Astrocyte of the spinal cord (primary cell): ENCODE data around the gene NHLH1.

Experiments
- DNase-seq: peaks from one replicate; pipeline ENCODE4 v3.0.0; 2011; ENCODE audit warnings: low read depth, low spot score
- H3K4me3 ChIP-seq: 2 replicates; pipeline ENCODE4 v1.5.1; 2011; ENCODE audit warnings: low read depth, mild to moderate bottlenecking, low read length, moderate library complexity
- CTCF ChIP-seq: IDR thresholded peaks from 2 replicates; pipeline ENCODE4 v1.5.1; 2012; ENCODE audit warnings: low read depth, mild to moderate bottlenecking, low read length, inconsistent platforms
- in situ Hi-C: cut with HindIII; loops from 2 replicates; pipeline ENCODE4 v1.10.0; 2017; ENCODE audit warnings: low sequenced_read_pairs

Gene NHLH1

GRCh38 chr1:160366731-160367515, at the start of gene NHLH1:
NHLH1 (plus strand) TSS chr1:160367071; CDS start chr1:160370732, 3,661 bp downstream.
- H3K4me3 ChIP-seq: no peak within 1 kb of the TSS
- TF ChIP-seq CTCF: no peak
- in situ Hi-C loops: no loop called here
- DNase-seq: no peak

GRCh38 chr1:160322831-160323230, 44.0 kb upstream of the NHLH1 start:
- in situ Hi-C loops: no loop called here
- no peak for TF ChIP-seq CTCF
- no peak for DNase-seq
- H3K4me3 ChIP-seq: no peak overlapping the region

GRCh38 chr1:160325252-160325651, 41.6 kb upstream of the NHLH1 start:
- no peak for TF ChIP-seq CTCF
- in situ Hi-C loops: no loop called here

DNA sequence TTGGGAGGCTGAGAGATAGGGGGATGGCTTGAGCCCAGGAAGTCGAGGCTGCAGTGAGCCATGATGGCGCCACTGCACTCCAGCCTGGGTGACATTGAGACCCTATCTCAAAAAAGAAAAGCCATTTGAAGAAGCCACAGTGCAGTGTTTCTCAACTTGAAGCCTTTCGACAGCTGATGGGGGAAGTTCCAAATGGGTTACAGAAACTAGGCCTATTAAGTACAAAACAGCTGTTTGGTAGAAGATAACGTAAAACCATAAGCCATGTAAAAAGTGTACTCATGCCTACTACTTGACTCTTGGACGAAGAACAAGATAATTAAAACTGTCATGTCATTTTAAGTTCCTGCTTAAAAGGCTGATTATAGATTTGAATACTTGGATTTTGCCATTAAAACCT, 40.5 kb upstream of the NHLH1 start:
- H3K4me3 ChIP-seq: no peak overlapping the region
- no peak for TF ChIP-seq CTCF
- DNase-seq: no peak
- in situ Hi-C loops: no loop called here

More at GRCh38 chr1:160325252-160325651, 41.6 kb upstream of the NHLH1 start:
- DNase-seq: no peak
- no peak overlapping the region for H3K4me3 ChIP-seq

DNA sequence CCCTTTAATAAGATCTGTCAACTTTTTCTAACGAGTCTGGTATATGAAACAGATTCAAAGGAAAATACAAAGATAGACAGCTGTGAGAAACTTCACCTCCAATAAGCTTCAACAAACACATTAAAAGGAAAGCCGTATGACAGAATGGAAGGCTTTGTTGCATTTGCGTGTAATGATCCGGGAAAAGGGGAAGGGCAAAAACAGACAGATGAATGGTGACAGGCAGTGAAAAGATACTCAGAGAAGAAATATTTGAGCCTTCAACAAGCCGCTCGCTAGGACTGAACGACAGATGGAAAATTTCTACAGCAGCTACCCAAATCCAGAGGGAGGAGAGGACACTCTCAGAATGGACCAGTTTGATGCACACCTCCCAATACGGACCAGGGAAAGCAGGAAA, 38.7 kb upstream of the NHLH1 start:
- no peak for DNase-seq
- in situ Hi-C loops: no loop called here
- TF ChIP-seq CTCF: no peak
- no peak overlapping the region for H3K4me3 ChIP-seq

DNA sequence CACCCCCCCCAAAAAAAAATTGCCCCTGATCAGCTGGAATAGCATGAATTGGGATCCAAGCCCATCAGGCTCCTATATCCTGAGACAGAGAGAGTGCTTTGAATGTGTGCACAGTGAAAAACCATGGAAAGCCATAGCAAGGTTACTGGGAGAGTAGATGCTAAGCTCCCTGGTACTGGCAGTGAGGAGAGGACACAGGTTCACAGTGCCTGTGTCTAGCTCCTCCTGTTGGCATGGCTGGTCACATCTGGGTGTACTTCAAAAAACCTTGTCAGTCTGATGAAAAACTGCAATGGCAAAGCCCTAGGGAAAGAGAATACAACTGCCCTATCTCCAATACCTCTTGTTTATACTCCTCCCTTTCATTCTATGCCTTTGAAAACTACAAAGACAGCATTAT, 36.8 kb upstream of the NHLH1 start:
- in situ Hi-C loops: no loop called here
- TF ChIP-seq CTCF: no peak
- DNase-seq: no peak
- H3K4me3 ChIP-seq: no peak overlapping the region
